ENCODE data around the gene DDX39B.

Gene DDX39B

GRCh38 chr6:31546958-31547726 is 5.3 kb upstream of the DDX39B start, which contains the start of gene NFKBIL1 (continued):
- TF ChIP-seq, protein P1, sequence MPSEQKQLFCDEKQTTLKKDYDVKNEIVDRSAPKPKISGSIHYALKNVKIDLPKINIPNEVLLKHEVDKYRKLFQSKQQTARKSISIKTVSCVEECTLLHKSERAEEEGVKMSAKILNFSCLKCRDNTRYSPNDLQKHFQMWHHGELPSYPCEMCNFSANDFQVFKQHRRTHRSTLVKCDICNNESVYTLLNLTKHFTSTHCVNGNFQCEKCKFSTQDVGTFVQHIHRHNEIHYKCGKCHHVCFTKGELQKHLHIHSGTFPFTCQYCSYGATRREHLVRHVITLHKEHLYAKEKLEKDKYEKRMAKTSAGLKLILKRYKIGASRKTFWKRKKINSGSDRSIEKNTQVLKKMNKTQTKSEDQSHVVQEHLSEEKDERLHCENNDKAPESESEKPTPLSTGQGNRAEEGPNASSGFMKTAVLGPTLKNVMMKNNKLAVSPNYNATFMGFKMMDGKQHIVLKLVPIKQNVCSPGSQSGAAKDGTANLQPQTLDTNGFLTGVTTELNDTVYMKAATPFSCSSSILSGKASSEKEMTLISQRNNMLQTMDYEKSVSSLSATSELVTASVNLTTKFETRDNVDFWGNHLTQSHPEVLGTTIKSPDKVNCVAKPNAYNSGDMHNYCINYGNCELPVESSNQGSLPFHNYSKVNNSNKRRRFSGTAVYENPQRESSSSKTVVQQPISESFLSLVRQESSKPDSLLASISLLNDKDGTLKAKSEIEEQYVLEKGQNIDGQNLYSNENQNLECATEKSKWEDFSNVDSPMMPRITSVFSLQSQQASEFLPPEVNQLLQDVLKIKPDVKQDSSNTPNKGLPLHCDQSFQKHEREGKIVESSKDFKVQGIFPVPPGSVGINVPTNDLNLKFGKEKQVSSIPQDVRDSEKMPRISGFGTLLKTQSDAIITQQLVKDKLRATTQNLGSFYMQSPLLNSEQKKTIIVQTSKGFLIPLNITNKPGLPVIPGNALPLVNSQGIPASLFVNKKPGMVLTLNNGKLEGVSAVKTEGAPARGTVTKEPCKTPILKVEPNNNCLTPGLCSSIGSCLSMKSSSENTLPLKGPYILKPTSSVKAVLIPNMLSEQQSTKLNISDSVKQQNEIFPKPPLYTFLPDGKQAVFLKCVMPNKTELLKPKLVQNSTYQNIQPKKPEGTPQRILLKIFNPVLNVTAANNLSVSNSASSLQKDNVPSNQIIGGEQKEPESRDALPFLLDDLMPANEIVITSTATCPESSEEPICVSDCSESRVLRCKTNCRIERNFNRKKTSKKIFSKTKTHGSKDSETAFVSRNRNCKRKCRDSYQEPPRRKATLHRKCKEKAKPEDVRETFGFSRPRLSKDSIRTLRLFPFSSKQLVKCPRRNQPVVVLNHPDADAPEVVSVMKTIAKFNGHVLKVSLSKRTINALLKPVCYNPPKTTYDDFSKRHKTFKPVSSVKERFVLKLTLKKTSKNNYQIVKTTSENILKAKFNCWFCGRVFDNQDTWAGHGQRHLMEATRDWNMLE (tag by site-specific recombination; conservative IDR thresholded peaks at IDR 0.05; ENCODE audit: low read depth) = peak; percentile 90
- TF ChIP-seq, protein P2, sequence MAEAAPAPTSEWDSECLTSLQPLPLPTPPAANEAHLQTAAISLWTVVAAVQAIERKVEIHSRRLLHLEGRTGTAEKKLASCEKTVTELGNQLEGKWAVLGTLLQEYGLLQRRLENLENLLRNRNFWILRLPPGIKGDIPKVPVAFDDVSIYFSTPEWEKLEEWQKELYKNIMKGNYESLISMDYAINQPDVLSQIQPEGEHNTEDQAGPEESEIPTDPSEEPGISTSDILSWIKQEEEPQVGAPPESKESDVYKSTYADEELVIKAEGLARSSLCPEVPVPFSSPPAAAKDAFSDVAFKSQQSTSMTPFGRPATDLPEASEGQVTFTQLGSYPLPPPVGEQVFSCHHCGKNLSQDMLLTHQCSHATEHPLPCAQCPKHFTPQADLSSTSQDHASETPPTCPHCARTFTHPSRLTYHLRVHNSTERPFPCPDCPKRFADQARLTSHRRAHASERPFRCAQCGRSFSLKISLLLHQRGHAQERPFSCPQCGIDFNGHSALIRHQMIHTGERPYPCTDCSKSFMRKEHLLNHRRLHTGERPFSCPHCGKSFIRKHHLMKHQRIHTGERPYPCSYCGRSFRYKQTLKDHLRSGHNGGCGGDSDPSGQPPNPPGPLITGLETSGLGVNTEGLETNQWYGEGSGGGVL (tag by site-specific recombination; IDR thresholded peaks at IDR 0.05) = peak; percentile 70
- no peak for TF ChIP-seq ZNF248 (tag by site-specific recombination; IDR thresholded peaks at IDR 0.05)
- TF ChIP-seq, protein P3, sequence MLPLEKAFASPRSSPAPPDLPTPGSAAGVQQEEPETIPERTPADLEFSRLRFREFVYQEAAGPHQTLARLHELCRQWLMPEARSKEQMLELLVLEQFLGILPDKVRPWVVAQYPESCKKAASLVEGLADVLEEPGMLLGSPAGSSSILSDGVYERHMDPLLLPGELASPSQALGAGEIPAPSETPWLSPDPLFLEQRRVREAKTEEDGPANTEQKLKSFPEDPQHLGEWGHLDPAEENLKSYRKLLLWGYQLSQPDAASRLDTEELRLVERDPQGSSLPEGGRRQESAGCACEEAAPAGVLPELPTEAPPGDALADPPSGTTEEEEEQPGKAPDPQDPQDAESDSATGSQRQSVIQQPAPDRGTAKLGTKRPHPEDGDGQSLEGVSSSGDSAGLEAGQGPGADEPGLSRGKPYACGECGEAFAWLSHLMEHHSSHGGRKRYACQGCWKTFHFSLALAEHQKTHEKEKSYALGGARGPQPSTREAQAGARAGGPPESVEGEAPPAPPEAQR (tag by site-specific recombination; IDR thresholded peaks at IDR 0.05) = peak; percentile 53; the same call in 1 of the 2 replicates
- no peak for TF ChIP-seq ZNF510 (tag by site-specific recombination; IDR thresholded peaks at IDR 0.05; ENCODE audit: insufficient replicate concordance)
- peak; percentile 33; the same call in 1 of the 2 replicates for TF ChIP-seq ZNF449 (tag by site-specific recombination; IDR thresholded peaks at IDR 0.05)
- peak; percentile 77 for TF ChIP-seq IKZF3 (tag by site-specific recombination; IDR thresholded peaks at IDR 0.05)
- peak; percentile 28; the same call in 1 of the 2 replicates for TF ChIP-seq ZSCAN4 (tag by site-specific recombination; IDR thresholded peaks at IDR 0.05)
- no peak for TF ChIP-seq ZNF792 (tag by site-specific recombination; IDR thresholded peaks at IDR 0.05)
- no peak for TF ChIP-seq ZNF121 (tag by site-specific recombination; IDR thresholded peaks at IDR 0.05)
- TF ChIP-seq ZNF596 (tag by site-specific recombination; IDR thresholded peaks at IDR 0.05) = no peak
- no peak for TF ChIP-seq ZNF274 (IDR thresholded peaks at IDR 0.05; ENCODE audit: low read length)
- TF ChIP-seq ZNF274 (tag by site-specific recombination; IDR thresholded peaks at IDR 0.05; ENCODE audit: borderline replicate concordance) = no peak
- TF ChIP-seq, protein P4, sequence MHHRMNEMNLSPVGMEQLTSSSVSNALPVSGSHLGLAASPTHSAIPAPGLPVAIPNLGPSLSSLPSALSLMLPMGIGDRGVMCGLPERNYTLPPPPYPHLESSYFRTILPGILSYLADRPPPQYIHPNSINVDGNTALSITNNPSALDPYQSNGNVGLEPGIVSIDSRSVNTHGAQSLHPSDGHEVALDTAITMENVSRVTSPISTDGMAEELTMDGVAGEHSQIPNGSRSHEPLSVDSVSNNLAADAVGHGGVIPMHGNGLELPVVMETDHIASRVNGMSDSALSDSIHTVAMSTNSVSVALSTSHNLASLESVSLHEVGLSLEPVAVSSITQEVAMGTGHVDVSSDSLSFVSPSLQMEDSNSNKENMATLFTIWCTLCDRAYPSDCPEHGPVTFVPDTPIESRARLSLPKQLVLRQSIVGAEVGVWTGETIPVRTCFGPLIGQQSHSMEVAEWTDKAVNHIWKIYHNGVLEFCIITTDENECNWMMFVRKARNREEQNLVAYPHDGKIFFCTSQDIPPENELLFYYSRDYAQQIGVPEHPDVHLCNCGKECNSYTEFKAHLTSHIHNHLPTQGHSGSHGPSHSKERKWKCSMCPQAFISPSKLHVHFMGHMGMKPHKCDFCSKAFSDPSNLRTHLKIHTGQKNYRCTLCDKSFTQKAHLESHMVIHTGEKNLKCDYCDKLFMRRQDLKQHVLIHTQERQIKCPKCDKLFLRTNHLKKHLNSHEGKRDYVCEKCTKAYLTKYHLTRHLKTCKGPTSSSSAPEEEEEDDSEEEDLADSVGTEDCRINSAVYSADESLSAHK (tag by site-specific recombination; IDR thresholded peaks at IDR 0.05) = peak; percentile 43
- peak; percentile 83 for TF ChIP-seq ZNF335 (tag by site-specific recombination; conservative IDR thresholded peaks at IDR 0.05)
- no peak for TF ChIP-seq ZNF768 (tag by site-specific recombination; IDR thresholded peaks at IDR 0.05)
- TF ChIP-seq ZNF18 (tag by site-specific recombination; IDR thresholded peaks at IDR 0.05) = no peak
- TF ChIP-seq, protein P5, sequence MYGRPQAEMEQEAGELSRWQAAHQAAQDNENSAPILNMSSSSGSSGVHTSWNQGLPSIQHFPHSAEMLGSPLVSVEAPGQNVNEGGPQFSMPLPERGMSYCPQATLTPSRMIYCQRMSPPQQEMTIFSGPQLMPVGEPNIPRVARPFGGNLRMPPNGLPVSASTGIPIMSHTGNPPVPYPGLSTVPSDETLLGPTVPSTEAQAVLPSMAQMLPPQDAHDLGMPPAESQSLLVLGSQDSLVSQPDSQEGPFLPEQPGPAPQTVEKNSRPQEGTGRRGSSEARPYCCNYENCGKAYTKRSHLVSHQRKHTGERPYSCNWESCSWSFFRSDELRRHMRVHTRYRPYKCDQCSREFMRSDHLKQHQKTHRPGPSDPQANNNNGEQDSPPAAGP (tag by site-specific recombination; IDR thresholded peaks at IDR 0.05) = peak; percentile 91
- no peak; the same call in 1 of the 2 replicates for TF ChIP-seq ZNF2 (tag by site-specific recombination; IDR thresholded peaks at IDR 0.05)
- no peak; the same call in 1 of the 2 replicates for TF ChIP-seq MZF1 (tag by site-specific recombination; IDR thresholded peaks at IDR 0.05; ENCODE audit: borderline replicate concordance)
- no peak for TF ChIP-seq OVOL3 (tag by site-specific recombination; IDR thresholded peaks at IDR 0.05)
